Large intestine (tissue), 12 donors: Measurements from ENCODE around the gene VCPKMT. TPM values are rescaled to one million over a fixed set of nuclear protein-coding genes. Genes with fewer than 3 reads are reported as not detected.

ENCODE experiments used
- DNase-seq, 2 donors: peaks; one replicate each; pipeline versions ENCODE4 v3.0.0 to v3.0.0-alpha.2; 2013
- H3K27ac ChIP-seq: one replicate; pipeline ENCODE4 v1.5.1; 2013; ENCODE audit warnings: low read length
- H3K27me3 ChIP-seq: 2 replicates; pipeline ENCODE4 v1.6.1; 2013; ENCODE audit warnings: low read length; ENCODE audit not compliant: control insufficient read depth, insufficient read depth
- H3K36me3 ChIP-seq: 2 replicates; pipeline ENCODE4 v1.6.1; 2013; ENCODE audit warnings: low read length; ENCODE audit not compliant: control insufficient read depth, insufficient read depth
- H3K4me1 ChIP-seq: one replicate; pipeline ENCODE4 v1.6.1; 2013; ENCODE audit warnings: low read length; ENCODE audit not compliant: control insufficient read depth, insufficient read depth
- H3K4me3 ChIP-seq: one replicate; pipeline ENCODE4 v1.5.1; 2013; ENCODE audit warnings: low read length
- H3K9me3 ChIP-seq: one replicate; pipeline ENCODE4 v1.6.1; 2013; ENCODE audit warnings: mild to moderate bottlenecking, low read depth, low read length, moderate library complexity; ENCODE audit not compliant: control insufficient read depth
- WGBS: methylation state at CpG from one replicate; pipeline ENCODE4 v1.1.5; 2013; ENCODE audit warnings: low lambda C conversion rate; ENCODE audit not compliant: insufficient coverage; 5-methylcytosine and 5-hydroxymethylcytosine counted together
- long read RNA-seq, 11 donors: transcript quantifications; one replicate each; lab custom pipeline, GENCODE V29; 2026
- polyA plus RNA-seq: library from polyadenylated mRNA; unstranded; fragments of 120-200 nt; gene quantifications from one replicate; pipeline ENCODE4 v1.2.1, GENCODE V29; 2013

The VCPKMT gene
- polyA plus RNA-seq: 13.1 TPM
- long read RNA-seq, donor 1, partial matches to known transcripts: 0 of 2 reads
- long read RNA-seq, donor 1, other reads (novel, unspliced or antisense): 0 of 2 reads
- long read RNA-seq, donor 2, partial matches to known transcripts: 0 of 8 reads
- long read RNA-seq, donor 2, other reads (novel, unspliced or antisense): 0 of 8 reads
- long read RNA-seq, donor 3: 0 reads
- long read RNA-seq, donor 4: 0 reads
- long read RNA-seq, donor 5, partial matches to known transcripts: 0 of 2 reads
- long read RNA-seq, donor 5, other reads (novel, unspliced or antisense): 0 of 2 reads
- long read RNA-seq, donor 6, partial matches to known transcripts: 0 of 3 reads
- long read RNA-seq, donor 6, other reads (novel, unspliced or antisense): 0 of 3 reads
- long read RNA-seq, donor 7, partial matches to known transcripts: 0 of 3 reads
- long read RNA-seq, donor 7, other reads (novel, unspliced or antisense): 0 of 3 reads
- long read RNA-seq, donor 8, partial matches to known transcripts: 0 of 8 reads
- long read RNA-seq, donor 8, other reads (novel, unspliced or antisense): 0 of 8 reads
- long read RNA-seq, donor 9, partial matches to known transcripts: 0 of 5 reads
- long read RNA-seq, donor 9, other reads (novel, unspliced or antisense): 0 of 5 reads
- long read RNA-seq, donor 10, partial matches to known transcripts: 0 of 2 reads
- long read RNA-seq, donor 10, other reads (novel, unspliced or antisense): 0 of 2 reads
- long read RNA-seq, donor 11, partial matches to known transcripts: 0 of 1 reads
- long read RNA-seq, donor 11, other reads (novel, unspliced or antisense): 0 of 1 reads

DNA sequence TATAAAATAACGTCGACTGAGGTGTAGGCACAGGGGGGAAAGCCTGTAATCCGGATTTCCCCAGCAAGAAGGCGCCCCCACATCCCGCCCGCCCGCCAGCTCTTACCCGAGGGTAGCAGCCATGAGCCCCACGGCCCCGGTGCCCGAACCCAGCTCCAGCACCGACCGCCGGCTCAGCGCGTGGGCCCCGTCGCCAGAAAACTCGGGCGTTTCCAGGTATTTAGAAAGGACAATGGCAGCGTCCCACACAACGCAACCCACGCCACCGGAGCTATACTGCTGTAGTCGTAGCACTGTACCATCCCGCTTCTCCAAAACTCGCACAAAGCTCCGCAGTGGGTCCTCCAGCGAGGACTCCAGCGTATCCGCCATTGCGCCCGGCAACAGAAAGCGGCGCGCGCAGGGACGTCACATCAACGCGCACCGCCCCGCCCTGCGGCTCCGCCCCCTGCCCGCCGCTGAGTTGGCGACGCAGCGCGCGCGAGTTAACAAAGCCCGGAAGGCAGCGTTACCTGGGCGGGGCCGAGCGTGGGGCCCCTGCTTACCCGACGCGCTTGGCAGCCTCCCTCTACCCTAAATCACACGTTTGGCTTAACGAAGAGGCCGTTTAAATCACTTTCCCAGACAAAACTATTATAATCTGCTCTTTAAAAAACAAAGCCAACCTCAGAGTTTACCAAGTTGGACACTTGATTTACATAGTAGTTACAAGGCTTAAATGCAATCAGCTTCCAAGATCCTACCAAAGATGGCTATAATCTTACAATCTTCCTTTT lies at the start of gene VCPKMT:
TSS of gene VCPKMT (minus strand) at position 392 of the 776 bp plus-strand sequence. CDS start at position 372, 20 bp downstream.
- H3K4me1 ChIP-seq: peaks cover 4% of the 10 kb centered on the region
- H3K9me3 ChIP-seq: no peaks in the 10 kb centered on the region
- H3K27ac ChIP-seq: peak within 1 kb of the TSS; percentile 88
- WGBS: no CpG with 5 or more reads among the region's 63 CpGs
- no peaks in the 10 kb centered on the region for H3K27me3 ChIP-seq
- peak; percentile 94 to 96 for DNase-seq
- peak within 1 kb of the TSS; percentile 75 for H3K4me3 ChIP-seq
- peaks cover 19% of the 10 kb centered on the region for H3K36me3 ChIP-seq

DNA sequence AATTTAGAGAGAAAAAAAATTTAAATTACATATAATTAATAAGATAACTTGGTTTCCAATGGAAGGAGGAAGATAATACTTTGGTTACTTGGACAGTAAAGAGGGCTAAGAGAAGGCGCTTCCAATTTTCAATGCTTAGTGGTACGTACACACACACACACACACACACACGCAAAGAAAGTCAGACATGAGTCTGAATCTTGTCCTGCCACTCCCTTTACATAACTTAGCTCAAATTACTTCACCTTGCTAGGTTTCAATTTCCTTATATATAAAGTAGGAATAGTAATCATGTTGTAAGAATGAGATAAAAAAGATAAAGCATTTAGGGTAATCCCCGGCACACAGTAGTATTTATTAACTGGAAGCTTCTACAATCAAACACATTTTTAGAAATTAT lies 39.7 kb upstream of the VCPKMT start:
- H3K4me1 ChIP-seq: no peaks in the 10 kb centered on the region
- H3K9me3 ChIP-seq: no peaks in the 10 kb centered on the region
- WGBS: no CpG with 5 or more reads among the region's 4 CpGs
- DNase-seq: no peak
- H3K27me3 ChIP-seq: no peaks in the 10 kb centered on the region
- no peak overlapping the region for H3K4me3 ChIP-seq
- H3K27ac ChIP-seq: no peak overlapping the region
- peaks cover 37% of the 10 kb centered on the region for H3K36me3 ChIP-seq

DNA sequence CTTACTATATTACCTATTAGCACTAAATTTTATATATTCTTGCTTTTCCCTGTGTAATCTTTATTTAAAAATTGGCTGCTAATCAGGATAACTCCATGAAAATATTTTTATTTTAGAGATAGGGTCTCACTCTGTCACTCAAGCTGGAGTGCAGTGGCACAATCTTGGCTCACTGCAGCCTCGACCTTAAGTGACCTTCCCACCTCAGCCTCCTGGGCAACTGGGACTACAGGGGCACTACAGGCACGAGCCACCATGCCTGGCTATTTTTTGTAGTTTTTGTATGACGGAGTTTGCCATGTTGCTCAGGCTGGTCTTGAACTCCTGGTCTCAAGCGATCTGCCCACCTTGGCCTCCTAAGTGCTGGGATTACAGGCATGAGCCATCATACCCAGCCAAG lies 32.4 kb upstream of the VCPKMT start:
- DNase-seq: no peak
- H3K9me3 ChIP-seq: no peaks in the 10 kb centered on the region
- H3K27ac ChIP-seq: no peak overlapping the region
- no CpG with 5 or more reads among the region's 4 CpGs for WGBS
- H3K27me3 ChIP-seq: no peaks in the 10 kb centered on the region
- H3K4me1 ChIP-seq: no peaks in the 10 kb centered on the region
- no peak overlapping the region for H3K4me3 ChIP-seq
- peaks cover 36% of the 10 kb centered on the region for H3K36me3 ChIP-seq

DNA sequence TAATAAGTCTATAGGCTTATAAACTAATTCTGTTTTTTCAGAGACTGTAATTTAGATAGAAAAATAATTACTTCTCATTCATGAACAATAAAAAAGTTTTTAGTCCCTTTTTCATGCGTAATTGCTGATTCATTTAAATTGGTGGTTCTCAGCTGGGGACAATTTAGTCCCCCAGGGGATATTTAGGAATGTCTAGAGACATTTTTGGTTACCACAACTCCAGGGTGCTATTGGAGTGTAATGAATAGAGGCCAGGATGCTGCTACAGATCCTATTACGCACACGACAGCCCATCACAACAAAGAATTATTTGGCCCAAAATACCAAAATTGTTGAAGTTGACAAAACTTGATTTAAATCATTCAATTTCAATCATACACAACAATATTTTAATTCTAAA lies 22.8 kb upstream of the VCPKMT start:
- H3K36me3 ChIP-seq: peaks cover 18% of the 10 kb centered on the region
- H3K27me3 ChIP-seq: no peaks in the 10 kb centered on the region
- WGBS: 100% methylated on average over 1 of the region's 3 CpGs
- H3K9me3 ChIP-seq: no peaks in the 10 kb centered on the region
- H3K27ac ChIP-seq: no peak overlapping the region
- H3K4me3 ChIP-seq: no peak overlapping the region
- DNase-seq: no peak
- no peaks in the 10 kb centered on the region for H3K4me1 ChIP-seq

- Histone ChIP-seq H3K27me3 (no peaks in the 10 kb centered on the region), H3K36me3 (peaks cover 29% of the 10 kb centered on the region), H3K9me3 (no peaks in the 10 kb centered on the region), H3K4me3 (no peak overlapping the region), H3K27ac (no peak overlapping the region), H3K4me1 (no peaks in the 10 kb centered on the region)
- DNase-seq: no peak
- no CpG with 5 or more reads among the region's 2 CpGs for WGBS
Measured at GRCh38 chr14:50127802-50128201, 11.4 kb upstream of the VCPKMT start.

DNA sequence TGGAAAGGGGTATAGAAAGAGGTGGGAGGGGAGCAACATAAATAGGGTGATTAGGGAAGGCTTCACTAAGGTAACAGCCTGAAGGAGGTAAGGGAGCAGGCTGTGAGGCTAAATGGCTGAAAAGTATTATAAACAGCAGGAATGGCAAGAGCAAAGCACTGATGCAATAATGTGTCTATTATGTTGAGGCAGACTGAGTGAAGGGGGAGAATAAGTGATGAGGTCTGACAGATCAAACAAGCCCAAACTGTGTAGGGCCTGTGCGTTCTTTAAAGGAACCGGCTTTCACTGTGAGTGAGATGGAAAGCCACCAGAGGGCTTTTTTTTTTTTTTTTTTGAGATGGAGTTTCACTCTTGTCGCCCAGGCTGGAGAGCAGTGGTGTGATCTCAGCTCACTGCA lies 6.7 kb upstream of the VCPKMT start:
- Histone ChIP-seq H3K36me3 (peaks cover 21% of the 10 kb centered on the region), H3K4me1 (no peaks in the 10 kb centered on the region), H3K9me3 (no peaks in the 10 kb centered on the region), H3K27ac (no peak overlapping the region), H3K27me3 (no peaks in the 10 kb centered on the region), H3K4me3 (no peak overlapping the region)
- no CpG with 5 or more reads among the region's 3 CpGs for WGBS
- no peak for DNase-seq

DNA sequence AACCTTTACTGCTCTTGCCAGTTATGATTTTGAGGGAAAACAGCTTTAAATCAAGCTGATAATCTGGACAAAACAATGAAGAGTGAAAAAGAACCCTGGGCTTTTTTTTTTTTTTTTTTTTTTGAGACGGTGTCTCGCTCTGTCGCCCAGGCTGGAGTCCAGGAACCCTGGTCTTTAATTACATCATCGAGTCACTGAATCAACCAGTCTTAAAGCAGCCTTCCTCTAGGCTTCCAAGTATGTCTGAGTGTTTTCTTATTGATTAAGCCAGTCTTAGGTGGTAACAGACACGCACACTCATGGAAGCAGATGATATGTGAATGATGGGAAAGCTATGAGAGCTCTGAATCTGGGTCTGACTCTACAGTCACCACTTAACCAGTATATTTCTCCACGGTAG lies 5.9 kb upstream of the VCPKMT start:
- Histone ChIP-seq H3K4me1 (no peaks in the 10 kb centered on the region), H3K36me3 (peaks cover 21% of the 10 kb centered on the region), H3K9me3 (no peaks in the 10 kb centered on the region), H3K27ac (no peak overlapping the region), H3K27me3 (no peaks in the 10 kb centered on the region), H3K4me3 (no peak overlapping the region)
- DNase-seq: no peak
- 67% methylated on average over 1 of the region's 6 CpGs for WGBS

DNA sequence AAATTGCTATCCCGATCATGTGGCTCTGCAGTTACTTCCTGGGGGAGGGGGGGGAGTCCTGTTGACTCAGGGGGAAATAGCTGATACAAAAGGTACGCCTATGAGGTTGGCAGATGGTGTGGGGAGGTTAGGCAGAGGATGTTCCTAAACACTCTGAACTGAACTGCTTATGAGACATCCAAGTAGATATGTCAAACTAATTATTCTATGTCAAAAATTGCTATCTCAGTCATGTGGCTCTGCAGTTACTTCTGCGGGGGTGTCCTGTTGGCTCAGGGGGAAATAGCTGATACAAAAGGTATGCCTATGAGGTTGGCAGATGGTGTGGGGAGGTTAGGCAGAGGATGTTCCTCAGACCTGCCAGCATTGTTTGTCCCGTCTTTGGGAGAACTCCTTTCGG lies 5.1 kb upstream of the VCPKMT start:
- WGBS: no CpG with 5 or more reads among the region's 5 CpGs
- peaks cover 21% of the 10 kb centered on the region for H3K36me3 ChIP-seq
- H3K27me3 ChIP-seq: no peaks in the 10 kb centered on the region
- H3K9me3 ChIP-seq: no peaks in the 10 kb centered on the region
- no peak for DNase-seq
- H3K4me3 ChIP-seq: no peak overlapping the region
- H3K4me1 ChIP-seq: peaks cover 4% of the 10 kb centered on the region
- H3K27ac ChIP-seq: no peak overlapping the region

- Histone ChIP-seq H3K27ac (no peak overlapping the region), H3K27me3 (no peaks in the 10 kb centered on the region), H3K4me3 (no peak overlapping the region), H3K36me3 (peaks cover 20% of the 10 kb centered on the region), H3K4me1 (peaks cover 4% of the 10 kb centered on the region), H3K9me3 (no peaks in the 10 kb centered on the region)
- no peak for DNase-seq
- WGBS: 100% methylated on average over 1 of the region's 2 CpGs
Measured at GRCh38 chr14:50117456-50117855, 1.1 kb upstream of the VCPKMT start.

DNA sequence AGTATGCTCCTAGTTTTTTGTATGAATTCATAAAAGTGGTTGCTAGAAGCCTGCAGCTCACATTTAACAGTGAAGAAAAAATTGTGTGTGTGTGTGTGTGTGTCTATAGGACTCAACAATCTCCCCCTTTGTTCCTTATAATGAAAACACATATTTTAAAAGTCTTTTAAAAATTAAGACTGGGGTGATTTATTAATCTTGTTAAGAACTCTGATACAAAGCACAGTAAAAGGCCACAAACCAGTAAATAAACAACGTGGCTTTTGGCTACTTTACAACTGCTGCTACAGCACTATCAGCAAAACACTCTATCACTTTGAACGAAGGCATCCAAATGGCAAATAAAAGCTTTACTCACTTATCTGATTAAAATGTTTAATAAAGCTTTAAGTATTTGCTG lies 594 bp upstream of the VCPKMT start:
- Histone ChIP-seq H3K4me1 (peaks cover 4% of the 10 kb centered on the region), H3K36me3 (peaks cover 18% of the 10 kb centered on the region), H3K27me3 (no peaks in the 10 kb centered on the region), H3K4me3 (peak overlapping the region; percentile 75), H3K27ac (peak overlapping the region; percentile 88), H3K9me3 (no peaks in the 10 kb centered on the region)
- no CpG with 5 or more reads among the region's 2 CpGs for WGBS
- DNase-seq: no peak
